Upper lobe of left lung (tissue), 4 donors: ENCODE results near the gene CADPS.

Experiments
- CTCF ChIP-seq, 6 experiments: fragments of 450-650 bp in 4 of 6; fragments of 200-600 bp in 2 of 6; sonication (generic) in 2 of 6; IDR thresholded peaks; one replicate each; pipeline ENCODE4 v1.5.1; 2016 to 2019; ENCODE audit warnings: antibody characterized with exemption in 6 of 6
- EP300 ChIP-seq, 4 donors: sonication (generic); formaldehyde crosslinking; IDR thresholded peaks; one replicate each; pipeline ENCODE4 v1.5.1; 2017; ENCODE audit warnings: antibody characterized with exemption in 4 of 4, control low read depth in 2 of 4
- POLR2A ChIP-seq, 4 donors: fragments of 450-650 bp; IDR thresholded peaks; one replicate each; pipeline ENCODE4 v1.5.1; 2016 to 2017; ENCODE audit warnings: antibody characterized with exemption in 4 of 4, mild to moderate bottlenecking in 2 of 4
- POLR2AphosphoS5 ChIP-seq, 2 donors: sonication (generic); formaldehyde crosslinking; IDR thresholded peaks; one replicate each; pipeline ENCODE4 v1.5.1; 2017; ENCODE audit warnings: antibody characterized with exemption in 2 of 2

- TF ChIP-seq POLR2A (IDR thresholded peaks at IDR 0.05) (no peak), CTCF (IDR thresholded peaks at IDR 0.05) (no peak), EP300 (IDR thresholded peaks at IDR 0.05) (no peak), POLR2AphosphoS5 (IDR thresholded peaks at IDR 0.05) (no peak)
Measured at GRCh38 chr3:62406945-62407344, 468.3 kb downstream of the CADPS start.
